ENCODE results near the gene LRP1. TPM values are rescaled to one million over a fixed set of nuclear protein-coding genes. Genes with fewer than 3 reads are reported as not detected.

The LRP1 gene
- total RNA-seq, 1 donor from 2014 or later: 591 TPM

DNA sequence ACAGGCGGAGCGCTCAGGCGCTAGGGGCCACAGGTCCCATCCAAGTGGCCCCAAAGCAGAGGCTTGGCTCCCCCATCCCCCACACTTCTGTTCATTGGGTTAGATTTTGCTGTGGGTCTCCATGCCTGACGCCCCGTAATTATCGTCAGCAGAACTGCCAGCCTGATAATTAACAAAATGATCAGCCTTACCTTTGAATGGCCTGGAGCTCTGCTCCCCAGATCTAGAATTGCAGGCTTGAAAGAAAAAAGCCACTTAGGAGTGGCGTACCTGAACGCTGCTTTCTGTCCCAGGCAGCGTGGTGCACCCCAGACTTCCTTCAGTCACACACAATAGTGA is 47.8 kb downstream of the LRP1 start:
- Mint-ChIP-seq H3K27ac (ENCODE audit: unreplicated experiment) (no peak overlapping the region), H3K27me3 (ENCODE audit: unreplicated experiment) (no peaks in the 10 kb centered on the region), H3K4me1 (ENCODE audit: unreplicated experiment) (peaks cover 10% of the 10 kb centered on the region), H3K36me3 (ENCODE audit: unreplicated experiment) (peaks cover 54% of the 10 kb centered on the region), H3K9me3 (ENCODE audit: unreplicated experiment) (no peaks in the 10 kb centered on the region), H3K4me3 (ENCODE audit: unreplicated experiment) (no peak overlapping the region)
- TF ChIP-seq, protein P1, sequence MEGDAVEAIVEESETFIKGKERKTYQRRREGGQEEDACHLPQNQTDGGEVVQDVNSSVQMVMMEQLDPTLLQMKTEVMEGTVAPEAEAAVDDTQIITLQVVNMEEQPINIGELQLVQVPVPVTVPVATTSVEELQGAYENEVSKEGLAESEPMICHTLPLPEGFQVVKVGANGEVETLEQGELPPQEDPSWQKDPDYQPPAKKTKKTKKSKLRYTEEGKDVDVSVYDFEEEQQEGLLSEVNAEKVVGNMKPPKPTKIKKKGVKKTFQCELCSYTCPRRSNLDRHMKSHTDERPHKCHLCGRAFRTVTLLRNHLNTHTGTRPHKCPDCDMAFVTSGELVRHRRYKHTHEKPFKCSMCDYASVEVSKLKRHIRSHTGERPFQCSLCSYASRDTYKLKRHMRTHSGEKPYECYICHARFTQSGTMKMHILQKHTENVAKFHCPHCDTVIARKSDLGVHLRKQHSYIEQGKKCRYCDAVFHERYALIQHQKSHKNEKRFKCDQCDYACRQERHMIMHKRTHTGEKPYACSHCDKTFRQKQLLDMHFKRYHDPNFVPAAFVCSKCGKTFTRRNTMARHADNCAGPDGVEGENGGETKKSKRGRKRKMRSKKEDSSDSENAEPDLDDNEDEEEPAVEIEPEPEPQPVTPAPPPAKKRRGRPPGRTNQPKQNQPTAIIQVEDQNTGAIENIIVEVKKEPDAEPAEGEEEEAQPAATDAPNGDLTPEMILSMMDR (IDR thresholded peaks at IDR 0.05): peak; percentile 27
- no peak for DNase-seq (ENCODE audit: extremely low spot score, unreplicated experiment)

DNA sequence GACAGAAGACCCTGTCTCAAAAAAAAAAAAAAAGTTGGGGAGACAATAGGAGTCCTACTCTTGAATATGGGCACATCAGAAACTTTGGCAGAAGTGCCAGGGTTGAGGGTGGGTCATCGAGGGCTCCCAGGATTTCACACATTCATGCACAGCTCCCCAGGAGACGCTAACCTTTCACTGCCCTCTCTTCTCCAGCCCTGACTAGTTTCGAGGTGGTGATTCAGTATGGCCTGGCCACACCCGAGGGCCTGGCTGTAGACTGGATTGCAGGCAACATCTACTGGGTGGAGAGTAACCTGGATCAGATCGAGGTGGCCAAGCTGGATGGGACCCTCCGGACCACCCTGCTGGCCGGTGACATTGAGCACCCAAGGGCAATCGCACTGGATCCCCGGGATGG is 48.6 kb downstream of the LRP1 start:
- Mint-ChIP-seq H3K4me1 (ENCODE audit: unreplicated experiment) (peaks cover 6% of the 10 kb centered on the region), H3K27me3 (ENCODE audit: unreplicated experiment) (no peaks in the 10 kb centered on the region), H3K27ac (ENCODE audit: unreplicated experiment) (no peak overlapping the region), H3K9me3 (ENCODE audit: unreplicated experiment) (no peaks in the 10 kb centered on the region), H3K36me3 (ENCODE audit: unreplicated experiment) (peaks cover 57% of the 10 kb centered on the region), H3K4me3 (ENCODE audit: unreplicated experiment) (no peak overlapping the region)
- DNase-seq (ENCODE audit: extremely low spot score, unreplicated experiment): no peak
- TF ChIP-seq, protein P1 (IDR thresholded peaks at IDR 0.05): no peak

DNA sequence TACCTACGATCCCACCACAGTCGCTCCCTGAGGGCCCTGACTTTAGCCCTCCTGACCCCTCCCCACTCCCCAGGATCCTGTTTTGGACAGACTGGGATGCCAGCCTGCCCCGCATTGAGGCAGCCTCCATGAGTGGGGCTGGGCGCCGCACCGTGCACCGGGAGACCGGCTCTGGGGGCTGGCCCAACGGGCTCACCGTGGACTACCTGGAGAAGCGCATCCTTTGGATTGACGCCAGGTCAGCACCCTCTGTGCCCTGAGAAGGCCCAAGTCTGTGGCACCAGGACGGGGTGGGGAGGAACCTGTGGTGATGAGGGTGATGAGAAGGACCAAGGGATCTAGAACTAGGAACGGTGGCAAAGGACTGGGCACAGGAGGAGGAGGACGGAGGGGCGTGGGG is 49.1 kb downstream of the LRP1 start:
- TF ChIP-seq, protein P1 (IDR thresholded peaks at IDR 0.05): no peak
- H3K4me1 Mint-ChIP-seq (ENCODE audit: unreplicated experiment): peaks cover 6% of the 10 kb centered on the region
- peaks cover 57% of the 10 kb centered on the region for H3K36me3 Mint-ChIP-seq (ENCODE audit: unreplicated experiment)
- H3K9me3 Mint-ChIP-seq (ENCODE audit: unreplicated experiment): no peaks in the 10 kb centered on the region
- H3K27me3 Mint-ChIP-seq (ENCODE audit: unreplicated experiment): no peaks in the 10 kb centered on the region
- no peak for DNase-seq (ENCODE audit: extremely low spot score, unreplicated experiment)
- no peak overlapping the region for H3K27ac Mint-ChIP-seq (ENCODE audit: unreplicated experiment)
- H3K4me3 Mint-ChIP-seq (ENCODE audit: unreplicated experiment): no peak overlapping the region

DNA sequence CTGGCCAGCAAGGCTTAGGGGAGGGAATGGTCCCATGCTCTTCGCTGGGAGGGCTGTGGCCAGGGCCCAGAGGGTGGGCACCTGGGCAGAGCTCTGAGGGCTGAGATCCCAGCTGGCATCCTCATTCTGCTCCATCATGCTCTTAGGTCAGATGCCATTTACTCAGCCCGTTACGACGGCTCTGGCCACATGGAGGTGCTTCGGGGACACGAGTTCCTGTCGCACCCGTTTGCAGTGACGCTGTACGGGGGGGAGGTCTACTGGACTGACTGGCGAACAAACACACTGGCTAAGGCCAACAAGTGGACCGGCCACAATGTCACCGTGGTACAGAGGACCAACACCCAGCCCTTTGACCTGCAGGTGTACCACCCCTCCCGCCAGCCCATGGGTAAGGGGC is 49.9 kb downstream of the LRP1 start:
- Mint-ChIP-seq H3K4me3 (ENCODE audit: unreplicated experiment) (no peak overlapping the region), H3K27ac (ENCODE audit: unreplicated experiment) (no peak overlapping the region)

DNA sequence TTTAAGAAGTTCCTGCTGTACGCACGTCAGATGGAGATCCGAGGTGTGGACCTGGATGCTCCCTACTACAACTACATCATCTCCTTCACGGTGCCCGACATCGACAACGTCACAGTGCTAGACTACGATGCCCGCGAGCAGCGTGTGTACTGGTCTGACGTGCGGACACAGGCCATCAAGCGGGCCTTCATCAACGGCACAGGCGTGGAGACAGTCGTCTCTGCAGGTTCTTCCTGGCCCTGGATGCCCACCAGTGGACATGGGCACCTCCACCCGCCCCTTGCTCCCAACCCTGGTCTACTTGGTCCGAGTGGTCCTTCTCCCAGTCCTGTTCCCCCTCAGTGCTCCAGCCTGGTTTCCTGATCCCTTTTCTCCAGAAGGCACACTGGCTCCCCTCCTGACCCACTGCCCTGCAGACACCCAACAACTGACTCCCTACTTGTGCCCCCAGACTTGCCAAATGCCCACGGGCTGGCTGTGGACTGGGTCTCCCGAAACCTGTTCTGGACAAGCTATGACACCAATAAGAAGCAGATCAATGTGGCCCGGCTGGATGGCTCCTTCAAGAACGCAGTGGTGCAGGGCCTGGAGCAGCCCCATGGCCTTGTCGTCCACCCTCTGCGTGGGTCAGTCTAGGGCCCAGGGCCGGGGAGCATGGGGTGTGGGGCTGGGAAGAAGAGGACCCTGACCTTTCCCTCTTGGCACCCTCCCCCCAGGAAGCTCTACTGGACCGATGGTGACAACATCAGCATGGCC is 51.2 kb downstream of the LRP1 start:
- H3K4me3 Mint-ChIP-seq (ENCODE audit: unreplicated experiment): no peak overlapping the region
- peaks cover 8% of the 10 kb centered on the region for H3K4me1 Mint-ChIP-seq (ENCODE audit: unreplicated experiment)
- H3K27me3 Mint-ChIP-seq (ENCODE audit: unreplicated experiment): no peaks in the 10 kb centered on the region
- H3K9me3 Mint-ChIP-seq (ENCODE audit: unreplicated experiment): no peaks in the 10 kb centered on the region
- no peak overlapping the region for H3K27ac Mint-ChIP-seq (ENCODE audit: unreplicated experiment)
- TF ChIP-seq, protein P1 (IDR thresholded peaks at IDR 0.05): no peak
- no peak for DNase-seq (ENCODE audit: extremely low spot score, unreplicated experiment)
- peaks cover 47% of the 10 kb centered on the region for H3K36me3 Mint-ChIP-seq (ENCODE audit: unreplicated experiment)

More for the DNA sequence above, 49.9 kb downstream of the LRP1 start:
- H3K36me3 Mint-ChIP-seq (ENCODE audit: unreplicated experiment): peaks cover 54% of the 10 kb centered on the region
- peaks cover 8% of the 10 kb centered on the region for H3K4me1 Mint-ChIP-seq (ENCODE audit: unreplicated experiment)
- H3K27me3 Mint-ChIP-seq (ENCODE audit: unreplicated experiment): no peaks in the 10 kb centered on the region
- no peak for DNase-seq (ENCODE audit: extremely low spot score, unreplicated experiment)
- no peaks in the 10 kb centered on the region for H3K9me3 Mint-ChIP-seq (ENCODE audit: unreplicated experiment)
- TF ChIP-seq, protein P1 (IDR thresholded peaks at IDR 0.05): no peak

All from osteocyte (in vitro differentiated cells).